Caki2 (cell line): ENCODE results near the gene PKD1. TPM values are rescaled to one million over a fixed set of nuclear protein-coding genes. Genes with fewer than 3 reads are reported as not detected.
"Not testable (repeated sequence)": the region's sequence is repeated elsewhere in the genome, so short reads cannot be mapped to it uniquely, and the experiment has no call there.

Experiments
- DNase-seq: peaks from one replicate; pipeline ENCODE4 v3.0.0-alpha.2; 2015; ENCODE audit warnings: low read depth
- in situ Hi-C: cut with HindIII; loops from 2 replicates; pipeline ENCODE4 v1.10.0; 2016; ENCODE audit warnings: low sequenced_read_pairs, low pct_unique_long_range_greater_than_20kb, mixed read lengths
- total RNA-seq: library from RNA; depleted of rRNA; stranded (reverse); fragments of >200 nt; shearing (Covaris generic); gene quantifications from 2 replicates; pipeline ENCODE4 v1.2.3, GENCODE V29; 2014; ENCODE audit warnings: low replicate concordance; rRNA removed

Gene PKD1
- total RNA-seq = 37.4 and 84.9 TPM in 2 replicates

DNA sequence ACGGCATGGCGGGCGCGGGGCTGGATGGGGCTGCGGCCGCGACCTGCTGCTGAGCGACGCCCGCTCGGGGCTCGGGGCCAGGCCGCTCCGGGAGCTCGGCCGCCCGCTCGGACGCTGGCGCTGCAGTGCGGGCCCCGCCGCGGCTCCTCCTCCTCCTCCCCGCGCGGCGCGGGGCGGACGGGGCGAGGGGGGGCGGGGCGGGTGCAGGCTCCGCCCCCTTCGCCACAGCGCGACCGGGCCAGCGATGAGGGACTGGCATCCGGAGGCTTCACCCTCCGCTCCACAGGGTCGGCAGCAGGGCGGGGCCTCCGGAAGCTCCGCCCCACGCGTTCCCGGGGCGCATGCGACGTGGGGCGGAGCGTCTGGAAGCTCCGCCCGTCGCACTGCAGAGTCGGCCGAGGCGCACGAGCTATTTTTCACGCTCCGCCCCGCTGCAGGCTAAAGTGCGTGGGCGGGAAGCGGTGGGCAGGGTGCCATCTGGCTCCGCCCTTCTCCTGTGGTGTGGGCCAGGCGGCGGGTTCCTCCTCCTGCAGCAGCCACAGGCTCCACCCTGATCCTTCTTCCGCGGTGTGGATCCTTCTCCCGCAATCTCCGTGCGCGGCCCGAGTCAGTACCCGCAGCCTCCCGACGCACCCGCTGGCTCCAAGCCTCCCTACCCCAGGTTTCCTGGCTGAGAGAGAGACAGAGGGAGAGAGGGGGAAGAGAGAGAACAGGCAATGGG lies at the start of gene PKD1:
Gene PKD1, minus strand, starts transcription at position 129 of the 721 bp plus-strand sequence. CDS start 209 bp downstream, outside the sequence.
- DNase-seq = peak; percentile 98
- in situ Hi-C loops = not testable (repeated sequence)

DNA sequence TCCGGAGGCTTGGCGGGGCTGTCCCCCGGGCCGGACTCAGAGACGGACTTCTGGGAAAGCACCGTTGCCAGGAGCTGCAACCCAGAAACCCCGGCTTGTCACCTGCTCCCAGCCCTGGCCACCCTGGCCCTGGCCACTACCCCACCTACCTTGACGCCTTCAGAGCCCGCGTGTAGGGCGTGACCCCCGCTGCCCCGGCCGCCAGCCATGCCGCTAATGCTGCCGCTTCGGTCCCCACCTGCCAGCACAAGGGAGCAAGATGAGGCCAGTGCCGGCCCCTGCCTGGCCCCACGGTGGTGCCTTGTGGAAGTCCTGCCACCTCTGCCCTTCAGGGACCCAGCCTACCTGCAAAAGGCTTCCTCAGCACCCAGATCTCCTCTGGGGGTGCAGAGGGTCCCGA lies 49.3 kb upstream of the PKD1 start:
- no peak for DNase-seq
- in situ Hi-C loops = no loop called here

DNA sequence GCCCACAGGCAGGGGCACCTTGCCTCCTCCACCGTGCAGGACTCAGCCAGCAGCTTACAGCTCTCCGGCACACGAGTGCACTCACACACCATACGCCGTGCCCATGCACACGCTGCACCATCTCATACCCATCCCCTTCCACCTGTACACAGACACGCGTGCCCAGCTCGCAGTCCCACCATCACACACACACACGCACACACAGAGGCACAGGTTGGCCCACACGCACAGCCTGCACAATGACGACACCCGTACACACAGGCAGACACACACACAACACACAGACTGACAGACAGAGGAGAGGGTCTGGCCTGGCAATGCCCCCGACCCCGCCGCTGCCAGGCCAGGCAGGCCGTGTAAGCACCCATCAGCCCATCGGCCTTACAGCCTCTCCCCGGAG lies 48.6 kb upstream of the PKD1 start:
- in situ Hi-C loops = no loop called here
- DNase-seq = no peak

DNA sequence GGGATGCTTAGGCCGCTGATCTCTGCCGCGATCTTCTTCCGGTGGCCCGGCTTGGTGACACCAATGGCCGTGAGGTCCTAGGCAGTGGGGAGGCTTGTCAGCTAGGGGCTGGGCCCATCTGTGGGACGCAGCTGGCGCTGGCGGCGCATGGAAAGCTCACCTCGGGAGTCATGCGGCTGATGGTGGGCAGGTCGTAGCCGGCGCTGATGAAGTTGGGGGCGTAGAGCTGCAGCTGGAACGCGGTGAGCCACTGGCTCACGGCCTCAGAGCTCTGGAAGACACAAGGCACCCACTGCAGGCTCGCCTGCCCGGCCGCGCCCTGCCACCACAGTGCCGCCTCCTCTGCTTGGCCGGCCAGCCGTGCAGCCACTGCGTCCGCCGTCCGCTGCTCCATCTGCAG lies 48.0 kb upstream of the PKD1 start:
- in situ Hi-C loops = no loop called here
- peak; percentile 54 for DNase-seq

DNA sequence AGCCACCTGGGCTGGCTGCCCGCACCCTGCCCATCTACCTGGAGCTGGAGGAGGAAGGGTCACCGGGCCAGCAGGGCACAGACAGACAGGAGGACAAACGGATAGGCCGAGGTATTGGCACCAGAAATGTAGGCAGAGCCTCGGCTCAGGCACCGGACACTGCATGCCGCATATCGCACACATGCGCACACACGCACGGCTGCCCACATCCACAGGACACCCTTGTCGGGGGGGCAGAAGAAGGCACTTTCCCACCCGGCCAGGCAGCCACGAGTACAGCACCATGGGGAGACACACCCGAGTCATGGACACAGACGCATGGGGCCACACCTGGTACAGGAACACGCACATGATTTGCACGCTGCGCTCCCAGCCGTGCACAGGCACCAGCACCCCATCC lies 46.3 kb upstream of the PKD1 start:
- in situ Hi-C loops = no loop called here
- no peak for DNase-seq

DNA sequence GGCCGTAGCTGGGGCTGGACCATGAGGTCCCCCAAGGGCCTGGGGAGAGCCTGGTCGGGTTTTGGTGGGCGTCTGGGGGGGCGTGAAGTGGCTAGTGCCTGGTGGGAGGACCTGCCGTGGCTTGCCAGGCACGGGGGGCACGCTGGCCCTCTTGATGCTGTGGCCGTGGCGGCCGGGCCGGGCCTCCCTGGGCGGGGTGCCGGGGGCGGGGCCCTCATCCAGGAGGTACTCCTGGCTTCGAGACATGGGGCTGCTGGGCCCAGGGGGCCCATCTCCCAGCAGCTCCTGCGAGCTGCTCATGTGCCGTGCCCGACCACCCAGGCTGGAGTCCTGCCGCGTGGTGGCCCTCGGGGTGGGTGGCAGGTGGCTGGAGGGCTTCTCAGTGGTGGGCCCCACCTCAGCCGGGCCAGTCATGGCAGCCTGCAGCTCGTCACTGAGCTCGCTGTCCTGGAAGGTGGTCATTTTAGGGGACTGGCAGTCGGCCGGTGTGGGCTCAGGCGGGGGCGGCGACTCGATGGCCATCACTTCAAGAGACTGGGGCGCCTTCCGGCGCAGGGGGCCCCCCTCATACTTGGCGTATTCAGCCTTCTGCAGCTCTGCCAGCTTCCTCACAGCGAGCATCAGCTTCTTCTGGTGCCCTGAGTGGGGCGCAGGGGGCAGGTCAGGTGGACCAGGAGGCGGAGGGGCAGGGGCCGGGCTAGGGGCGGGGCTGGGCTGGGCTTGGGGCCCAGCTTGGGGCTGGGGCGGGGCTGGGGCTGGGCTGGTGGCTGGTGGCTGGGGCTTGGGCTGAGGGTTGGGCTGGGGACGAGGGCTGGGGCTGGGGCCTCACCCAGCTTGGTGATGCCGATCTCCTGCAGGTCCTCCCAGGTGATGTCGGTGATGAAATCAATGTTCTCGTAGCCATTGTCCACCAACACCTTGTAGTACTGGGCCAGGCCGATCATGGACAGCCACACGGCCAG lies 45.5 kb upstream of the PKD1 start:
- DNase-seq = no peak
- in situ Hi-C loops = no loop called here

DNA sequence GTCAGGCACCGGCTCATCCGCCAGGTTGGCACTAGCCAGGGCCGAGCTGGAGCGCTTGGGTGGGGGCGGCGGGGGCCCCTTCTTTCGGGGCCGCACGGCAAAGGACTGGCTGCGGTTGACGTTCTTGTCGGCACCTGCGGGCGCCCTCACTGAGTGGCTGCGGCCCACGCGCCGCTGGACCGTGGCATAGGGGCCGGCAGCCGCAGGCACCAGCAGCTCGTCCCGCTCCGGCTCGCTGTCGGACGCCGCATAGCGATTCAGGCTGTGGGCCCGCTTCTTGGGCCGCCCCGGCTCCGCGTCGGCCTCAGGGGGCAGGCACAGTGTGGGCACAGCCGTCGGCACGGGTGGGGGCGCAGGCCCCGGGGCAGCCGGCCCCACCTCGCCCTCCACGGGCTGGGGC lies 44.8 kb upstream of the PKD1 start:
- no peak for DNase-seq
- in situ Hi-C loops = no loop called here

DNA sequence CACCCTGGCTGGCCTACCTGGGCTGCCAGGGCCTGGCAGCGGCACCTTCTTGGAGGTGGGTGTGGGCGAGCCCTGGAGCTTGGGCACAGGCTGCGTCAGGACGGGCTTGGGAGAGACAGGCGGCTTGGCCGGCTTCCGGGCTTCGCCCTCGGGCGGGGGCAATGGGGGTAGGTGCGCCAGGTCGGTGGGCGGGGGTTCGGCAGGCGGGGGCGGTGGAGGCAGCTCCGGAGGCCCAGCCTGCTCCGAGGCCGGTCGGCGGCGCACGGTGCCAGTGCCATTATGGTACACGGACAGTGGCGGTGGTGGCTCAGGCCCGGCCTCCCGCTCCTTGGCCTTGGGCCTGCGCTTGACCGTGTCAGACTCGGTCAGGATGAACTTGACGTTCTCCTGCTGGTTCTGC lies 43.9 kb upstream of the PKD1 start:
- no peak for DNase-seq
- in situ Hi-C loops = no loop called here

DNA sequence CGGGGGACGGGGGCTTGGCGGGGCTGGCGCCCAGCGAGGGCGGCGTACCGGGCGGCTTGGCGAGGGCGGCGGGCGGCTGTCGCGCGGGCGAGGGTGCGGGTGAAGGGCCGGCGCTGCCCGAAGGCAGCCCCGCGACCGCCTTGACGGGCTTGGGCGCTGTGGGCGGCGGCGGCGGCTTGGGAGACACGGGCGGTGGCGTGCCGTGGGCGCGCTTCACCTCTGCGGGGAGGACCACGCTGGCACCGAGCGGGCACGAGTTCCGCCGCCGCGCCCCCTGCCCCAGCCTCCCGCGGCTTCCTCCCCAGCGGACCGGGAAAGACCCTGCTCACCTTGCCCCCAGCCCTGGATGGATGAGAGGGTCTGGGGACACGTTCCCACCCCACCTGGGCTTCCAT lies 43.4 kb upstream of the PKD1 start:
- in situ Hi-C loops = no loop called here
- DNase-seq = no peak

DNA sequence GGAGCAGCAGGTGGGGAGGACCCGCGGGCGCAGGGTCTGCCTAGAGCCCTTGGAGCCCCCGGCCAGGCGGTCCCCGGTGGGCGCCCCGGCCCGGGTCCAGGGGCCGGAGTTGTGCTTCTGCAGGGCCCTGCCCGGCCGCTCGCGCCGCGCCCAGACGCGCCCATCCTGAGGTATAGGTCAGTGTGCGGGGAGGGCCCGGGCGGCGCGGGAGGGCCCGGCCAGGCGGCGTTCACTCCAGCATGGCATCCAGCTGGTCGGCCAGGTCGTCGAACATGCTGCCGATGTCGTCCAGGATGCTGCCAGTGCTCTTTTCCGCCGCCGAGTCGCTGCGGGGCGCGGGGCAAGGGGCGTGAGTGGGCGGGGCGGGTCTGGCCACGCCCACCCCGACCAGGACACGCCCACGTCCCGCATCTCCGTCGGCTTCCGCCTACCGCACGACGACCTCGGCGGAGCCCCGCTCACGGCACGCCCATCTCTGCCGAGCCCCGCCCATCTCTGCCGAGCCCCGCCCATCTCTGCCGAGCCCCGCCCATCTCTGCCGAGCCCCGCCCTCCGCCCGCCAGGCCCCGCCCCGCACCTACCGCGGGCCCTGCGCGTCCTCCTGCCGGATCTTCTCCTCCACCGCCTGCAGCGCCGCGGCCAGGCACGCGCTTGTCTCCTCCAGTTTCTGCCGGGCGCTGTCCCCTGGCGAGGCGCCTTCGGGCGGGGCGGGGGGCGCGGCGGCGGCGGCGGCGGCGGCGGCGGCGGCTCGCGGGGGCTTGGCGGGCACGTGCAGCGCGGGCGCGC lies 42.8 kb upstream of the PKD1 start:
- in situ Hi-C loops = no loop called here
- no peak for DNase-seq

DNA sequence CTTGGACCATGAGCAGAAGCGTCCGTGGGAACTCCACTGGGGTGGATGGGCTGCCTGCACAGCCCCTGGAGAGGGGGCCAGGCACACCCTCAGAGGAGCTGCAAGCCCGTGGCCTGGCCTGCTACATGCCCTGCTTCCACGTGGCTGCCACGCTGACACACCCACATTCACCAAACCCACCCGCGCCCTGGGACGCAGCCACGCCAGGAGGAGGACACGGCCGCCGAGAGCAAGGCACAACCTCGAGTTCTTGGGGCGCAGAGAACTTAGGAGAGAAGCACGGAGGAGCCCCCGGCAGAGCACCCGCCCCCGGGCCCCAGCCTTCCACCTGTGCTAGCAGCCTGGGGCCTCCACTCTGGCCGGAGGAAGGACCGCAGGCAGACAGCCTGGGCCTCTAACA lies 41.9 kb upstream of the PKD1 start:
- DNase-seq = no peak
- in situ Hi-C loops = no loop called here

DNA sequence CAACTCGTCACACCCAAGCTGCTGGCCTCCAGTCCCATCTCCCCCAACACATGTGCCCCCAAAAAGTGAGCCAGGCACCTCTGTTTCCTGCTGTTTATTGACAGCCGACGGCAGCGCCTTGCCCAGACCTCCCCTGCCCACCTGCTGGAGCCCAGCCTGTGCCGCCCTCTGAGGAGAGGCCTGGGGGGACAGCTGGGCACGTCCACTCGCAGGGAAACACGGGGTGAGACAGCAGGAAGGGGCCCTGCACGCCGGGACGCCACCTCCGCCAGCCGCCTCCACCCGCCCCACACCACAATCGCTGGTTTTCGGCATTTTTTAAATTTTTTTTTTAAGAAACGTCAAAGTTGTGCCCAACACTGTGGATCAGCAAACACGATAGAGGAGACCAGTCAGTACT lies 41.4 kb upstream of the PKD1 start:
- in situ Hi-C loops = no loop called here
- DNase-seq = no peak

DNA sequence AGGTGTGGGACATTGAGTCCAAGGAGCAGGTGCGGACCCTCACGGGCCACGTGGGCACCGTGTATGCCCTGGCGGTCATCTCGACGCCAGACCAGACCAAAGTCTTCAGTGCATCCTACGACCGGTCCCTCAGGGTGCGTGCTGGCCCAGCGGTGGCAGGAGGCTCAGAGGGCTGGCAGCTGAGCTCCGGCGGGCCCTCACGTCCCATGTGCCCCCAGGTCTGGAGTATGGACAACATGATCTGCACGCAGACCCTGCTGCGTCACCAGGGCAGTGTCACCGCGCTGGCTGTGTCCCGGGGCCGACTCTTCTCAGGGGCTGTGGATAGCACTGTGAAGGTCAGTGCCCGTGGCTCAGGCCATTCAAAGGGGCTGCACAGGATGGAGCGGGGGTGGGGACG lies 40.3 kb upstream of the PKD1 start:
- DNase-seq = no peak
- in situ Hi-C loops = no loop called here

DNA sequence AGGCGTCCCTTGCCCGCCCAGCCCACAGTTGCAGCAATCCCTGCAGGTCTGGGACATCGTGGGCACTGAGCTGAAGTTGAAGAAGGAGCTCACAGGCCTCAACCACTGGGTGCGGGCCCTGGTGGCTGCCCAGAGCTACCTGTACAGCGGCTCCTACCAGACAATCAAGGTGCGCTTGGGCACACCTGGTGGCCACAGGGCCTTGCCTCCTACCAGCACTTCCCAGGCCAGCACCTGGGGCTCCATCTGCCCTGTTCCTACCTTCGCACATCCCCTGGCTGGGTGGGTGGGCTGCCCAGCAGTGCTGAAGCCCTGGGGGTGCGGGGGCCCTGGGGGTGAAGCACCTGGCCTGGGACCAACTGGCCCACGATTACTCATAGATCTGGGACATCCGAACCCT lies 39.8 kb upstream of the PKD1 start:
- in situ Hi-C loops = no loop called here
- DNase-seq = no peak

DNA sequence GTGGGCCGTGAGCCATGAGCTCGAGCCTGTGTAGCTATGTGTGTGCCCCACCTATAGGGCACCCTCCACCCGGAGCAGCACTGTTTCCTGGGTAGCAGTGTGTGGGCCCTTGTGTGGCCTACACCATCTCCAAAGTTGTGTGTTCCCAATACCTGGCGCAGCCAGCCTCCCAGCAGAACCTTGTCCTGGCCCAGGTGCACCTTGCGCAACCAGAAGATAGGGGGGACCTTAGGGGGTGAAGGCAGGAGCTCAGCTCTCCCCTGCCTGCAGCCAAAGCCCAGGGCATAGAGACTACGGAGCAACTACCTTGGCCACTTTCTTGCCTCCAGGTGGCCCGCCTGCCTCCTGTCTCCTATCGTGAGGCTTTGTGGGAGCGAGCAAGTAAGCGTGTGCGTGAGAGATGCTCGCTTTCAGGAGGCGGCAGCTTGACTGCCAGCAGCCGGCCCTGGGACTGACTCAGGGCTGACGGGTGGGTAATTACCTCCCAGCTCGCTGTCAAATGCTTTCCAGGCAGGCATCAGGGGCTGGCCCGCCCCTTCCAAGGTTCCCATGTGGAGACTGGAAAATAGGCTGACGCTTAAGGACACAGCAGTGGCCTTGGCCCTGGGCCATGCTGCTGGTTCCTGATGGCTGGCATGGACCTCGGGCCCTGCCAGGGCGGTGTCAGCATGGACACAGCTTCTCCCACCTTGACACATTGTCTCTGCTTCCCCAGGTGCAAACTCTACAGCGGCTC lies 38.9 kb upstream of the PKD1 start:
- in situ Hi-C loops = no loop called here
- no peak for DNase-seq

DNA sequence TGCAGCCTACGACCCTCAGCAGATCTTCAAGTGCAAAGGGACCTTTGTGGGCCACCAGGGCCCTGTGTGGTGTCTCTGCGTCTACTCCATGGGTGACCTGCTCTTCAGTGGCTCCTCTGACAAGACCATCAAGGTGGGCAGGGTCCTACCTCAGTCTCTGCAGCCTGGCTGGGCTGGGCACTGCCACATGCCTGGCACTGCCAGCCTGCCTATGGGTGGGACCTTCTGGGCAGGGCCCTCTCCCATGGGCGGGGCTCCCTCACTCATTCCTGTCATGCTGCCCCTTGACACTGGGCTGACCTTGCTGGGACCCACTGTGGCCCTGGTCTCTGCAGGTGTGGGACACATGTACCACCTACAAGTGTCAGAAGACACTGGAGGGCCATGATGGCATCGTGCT lies 38.2 kb upstream of the PKD1 start:
- DNase-seq = no peak
- in situ Hi-C loops = no loop called here

DNA sequence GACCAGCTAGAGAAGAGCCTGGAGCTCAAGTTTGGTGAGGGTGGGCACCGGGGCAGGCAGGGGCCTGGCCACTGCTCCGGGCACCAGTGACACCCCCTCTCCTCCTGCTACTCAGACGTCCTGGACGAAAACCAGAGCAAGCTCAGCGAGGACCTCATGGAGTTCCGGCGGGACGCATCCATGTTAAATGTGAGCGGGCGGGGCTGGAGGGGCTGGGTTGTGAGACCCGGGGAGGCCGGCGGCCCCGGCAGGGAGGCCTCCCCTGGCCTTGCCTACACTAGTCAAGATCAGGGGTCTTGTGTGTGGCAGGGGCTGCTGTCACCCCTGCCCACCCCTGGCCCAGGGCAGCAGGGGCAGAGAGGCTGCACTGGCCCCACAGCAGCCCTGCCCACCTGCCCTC lies 37.7 kb upstream of the PKD1 start:
- in situ Hi-C loops = no loop called here
- no peak for DNase-seq

DNA sequence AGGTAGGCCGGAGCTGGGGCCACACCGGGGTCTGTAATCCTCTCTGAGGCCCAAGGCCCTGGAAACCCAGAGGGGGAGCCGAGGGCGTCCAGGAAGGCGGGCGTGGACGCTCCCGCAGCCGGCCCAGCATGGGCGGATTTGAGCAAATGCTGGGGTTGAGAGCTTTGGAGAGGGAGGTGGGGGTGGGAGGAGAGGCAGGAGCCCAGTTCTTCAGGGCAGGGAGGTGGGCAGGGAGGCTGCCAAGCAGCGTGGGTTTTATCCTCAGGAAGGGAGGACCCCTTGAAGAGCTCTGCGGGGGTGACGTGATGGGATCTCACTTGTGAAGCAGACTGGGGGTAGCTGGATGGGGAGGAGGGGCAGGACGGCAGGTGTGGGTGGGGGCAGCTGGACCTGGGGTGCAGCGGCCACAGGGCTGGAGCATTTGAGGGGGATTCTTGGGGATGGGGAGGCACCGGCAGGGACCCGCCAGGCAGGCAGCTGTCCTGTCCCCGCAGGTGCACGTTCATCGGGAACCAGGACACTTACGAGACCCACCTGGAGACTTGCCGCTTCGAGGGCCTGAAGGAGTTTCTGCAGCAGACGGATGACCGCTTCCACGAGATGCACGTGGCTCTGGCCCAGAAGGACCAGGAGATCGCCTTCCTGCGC lies 37.1 kb upstream of the PKD1 start:
- no peak for DNase-seq
- in situ Hi-C loops = no loop called here
